Endothelial cell of umbilical vein (primary cell): Measurements from ENCODE around the gene HENMT1. TPM values are rescaled to one million over a fixed set of nuclear protein-coding genes. Genes with fewer than 3 reads are reported as not detected.

Experiments used
- BruUV-seq: library from RNA; stranded (reverse); fragments of 400-500 nt; replicated peaks from 2 replicates; lab custom pipeline; 2021; lab: Mats Ljungman, UMichigan
- CTCF ChIA-PET: fragments of 300-600, 350-600 bp; sonication (Branson Sonifier 250); formaldehyde crosslinking; loops from one replicate; lab custom pipeline; 2021; ENCODE audit warnings: antibody characterized with exemption, inconsistent platforms; lab: Charles Lee
- POLR2A ChIA-PET: fragments of 300-600, 350-600 bp; sonication (Branson Sonifier 250); formaldehyde crosslinking; loops from one replicate; lab custom pipeline; 2021; ENCODE audit warnings: antibody characterized with exemption, inconsistent platforms; lab: Charles Lee
- DNase-seq: peaks from one replicate; pipeline ENCODE4 v3.0.0-alpha.2; 2011; ENCODE audit warnings: low read depth, low spot score
- FAIRE-seq: peaks from 2 replicates; lab custom pipeline; 2011; peaks lifted over from hg19 to GRCh38; lab: Jason Lieb, UNC
- H2AFZ ChIP-seq: 2 replicates; pipeline ENCODE4 v1.6.0; 2012; ENCODE audit warnings: low read depth, low read length, control low read depth, inconsistent platforms
- H3K27ac ChIP-seq: 2 replicates; pipeline ENCODE4 v1.5.1; 2011; ENCODE audit warnings: low read depth, mild to moderate bottlenecking, control low read depth, low read length, moderate library complexity; ENCODE audit not compliant: insufficient read depth
- H3K27me3 ChIP-seq, 2 experiments: 2 replicates each; pipeline versions ENCODE4 v1.6.0 to v1.6.1; 2011; ENCODE audit warnings: low read length in 2 of 2, mixed read lengths in 1 of 2; ENCODE audit not compliant: control insufficient read depth in 2 of 2, insufficient read depth in 2 of 2
- H3K36me3 ChIP-seq, 2 experiments: 2 replicates in 1 of 2; 3 replicates in 1 of 2; pipeline ENCODE4 v1.5.1; 2011; ENCODE audit warnings: low read length in 2 of 2, mild to moderate bottlenecking in 1 of 2, moderate library complexity in 1 of 2; ENCODE audit not compliant: control insufficient read depth in 2 of 2, insufficient read depth in 2 of 2; ENCODE audit errors: extremely low read depth in 1 of 2
- H3K4me1 ChIP-seq: 3 replicates; pipeline ENCODE4 v1.5.1; 2011; ENCODE audit warnings: mild to moderate bottlenecking, low read length; ENCODE audit not compliant: control insufficient read depth, insufficient read depth; ENCODE audit errors: extremely low read depth
- H3K4me2 ChIP-seq: 2 replicates; pipeline ENCODE4 v1.6.1; 2011; ENCODE audit warnings: low read length, control low read depth, mixed read lengths; ENCODE audit not compliant: insufficient read depth
- H3K4me3 ChIP-seq, 3 experiments: fragments of 200-600 bp in 1 of 3; sonication (generic), shearing (Covaris generic) in 1 of 3; replicated peaks in 1 of 3; 2 replicates each; pipeline ENCODE4 v1.5.1; 2011 to 2016; ENCODE audit warnings: control low read depth in 3 of 3, low read length in 3 of 3, mild to moderate bottlenecking in 2 of 3, inconsistent platforms in 1 of 3, low read depth in 1 of 3, moderate library complexity in 1 of 3; ENCODE audit not compliant: insufficient read depth in 1 of 3
- H3K79me2 ChIP-seq: 2 replicates; pipeline ENCODE4 v1.6.0; 2012; ENCODE audit warnings: low read length, inconsistent platforms; ENCODE audit not compliant: control insufficient read depth, insufficient read depth
- H3K9ac ChIP-seq: replicated peaks from 2 replicates; pipeline ENCODE3; 2011; ENCODE audit warnings: low read length, control low read depth; ENCODE audit not compliant: insufficient read depth; ENCODE audit errors: extremely low read depth
- H3K9me1 ChIP-seq: replicated peaks from 3 replicates; pipeline ENCODE4 v1.6.0; 2011; ENCODE audit warnings: mild to moderate bottlenecking, low read length; ENCODE audit not compliant: control insufficient read depth, insufficient read depth; ENCODE audit errors: extremely low read depth
- H3K9me3 ChIP-seq: replicated peaks from 2 replicates; pipeline ENCODE4 v1.5.1; 2012; ENCODE audit warnings: low read length, inconsistent platforms; ENCODE audit not compliant: control insufficient read depth, insufficient read depth
- H4K20me1 ChIP-seq: replicated peaks from 2 replicates; pipeline ENCODE3; 2011; ENCODE audit warnings: mild to moderate bottlenecking, low read length; ENCODE audit not compliant: control insufficient read depth, insufficient read depth; ENCODE audit errors: extremely low read depth
- EZH2 ChIP-seq: IDR thresholded peaks from 2 replicates; pipeline ENCODE4 v1.6.1; 2012; ENCODE audit warnings: borderline replicate concordance, low read depth, mild to moderate bottlenecking, moderate library complexity, low read length, inconsistent platforms; ENCODE audit not compliant: severe bottlenecking
- FOS ChIP-seq: IDR thresholded peaks from 2 replicates; pipeline ENCODE4 v1.6.1; 2011; ENCODE audit warnings: mild to moderate bottlenecking, low read length, moderate library complexity, borderline replicate concordance; ENCODE audit not compliant: insufficient read depth
- GATA2 ChIP-seq: IDR thresholded peaks from 2 replicates; pipeline ENCODE4 v1.7.0; 2011; ENCODE audit warnings: low read depth, mild to moderate bottlenecking, moderate library complexity, mixed read lengths, low read length; ENCODE audit not compliant: insufficient read length, insufficient read depth
- JUN ChIP-seq: IDR thresholded peaks from 2 replicates; pipeline ENCODE4 v1.6.1; 2011; ENCODE audit warnings: borderline replicate concordance, low read depth; ENCODE audit not compliant: insufficient read length, insufficient read depth
- MYC ChIP-seq: IDR thresholded peaks from one replicate; pipeline ENCODE4 v1.6.1; 2011; ENCODE audit warnings: mild to moderate bottlenecking, low read depth, low read length
- POLR2A ChIP-seq: IDR thresholded peaks from 2 replicates; pipeline ENCODE4 v1.6.1; 2012; ENCODE audit warnings: low read depth, mild to moderate bottlenecking, control low read depth, low read length
- POLR2AphosphoS5 ChIP-seq: IDR thresholded peaks from 2 replicates; pipeline ENCODE4 v1.6.1; 2012; ENCODE audit warnings: low read depth, mild to moderate bottlenecking, control low read depth, low read length, moderate library complexity; ENCODE audit not compliant: insufficient read depth
- dilution Hi-C: fragments of 300-500 bp; cut with MboI; formaldehyde crosslinking; loops from one replicate; pipeline ENCODE4 v1.15.0; 2019; ENCODE audit warnings: low sequenced_read_pairs; ENCODE audit not compliant: extremely low pct_ligation_motif_present
- intact Hi-C: fragments of 100-400 bp; cut with micrococcal nuclease; formaldehyde crosslinking; loops from one replicate; pipeline ENCODE4 v1.10.0; 2022
- polyA plus RNA-seq, 4 experiments: library from polyadenylated mRNA; depleted of rRNA in 3 of 4; stranded (reverse) in 3 of 4; unstranded in 1 of 4; fragments of >200 nt; gene quantifications; 2 replicates each; pipeline versions ENCODE4 v1.2.1 to v1.2.3, GENCODE V29; 2011 to 2012; ENCODE audit warnings: missing spikeins in 1 of 4
- total RNA-seq: library from RNA; stranded (reverse); gene quantifications from 2 replicates; pipeline ENCODE4 v1.2.3, GENCODE V29; 2021
- TF ChIP-seq, protein P1 (sequence below): IDR thresholded peaks from 2 replicates; pipeline ENCODE4 v1.6.1; 2011; ENCODE audit not compliant: insufficient read depth, insufficient read length
- TF ChIP-seq, protein P2 (sequence below), 2 donors: IDR thresholded peaks; 1 replicate in 1 of 2; 2 replicates in 1 of 2; pipeline ENCODE4 v1.5.1; 2011; ENCODE audit warnings: low read length in 2 of 2, mild to moderate bottlenecking in 2 of 2, moderate library complexity in 2 of 2, control low read depth in 1 of 2, inconsistent platforms in 1 of 2, low read depth in 1 of 2; ENCODE audit not compliant: insufficient read depth in 1 of 2; ENCODE audit errors: extremely low read depth in 1 of 2

HENMT1 gene
- total and polyA plus RNA-seq, 2 donors (not counting 3 experiments of a cell fraction or from before 2014, with no cell fraction given), result 4.4 to 4.5 TPM

DNA sequence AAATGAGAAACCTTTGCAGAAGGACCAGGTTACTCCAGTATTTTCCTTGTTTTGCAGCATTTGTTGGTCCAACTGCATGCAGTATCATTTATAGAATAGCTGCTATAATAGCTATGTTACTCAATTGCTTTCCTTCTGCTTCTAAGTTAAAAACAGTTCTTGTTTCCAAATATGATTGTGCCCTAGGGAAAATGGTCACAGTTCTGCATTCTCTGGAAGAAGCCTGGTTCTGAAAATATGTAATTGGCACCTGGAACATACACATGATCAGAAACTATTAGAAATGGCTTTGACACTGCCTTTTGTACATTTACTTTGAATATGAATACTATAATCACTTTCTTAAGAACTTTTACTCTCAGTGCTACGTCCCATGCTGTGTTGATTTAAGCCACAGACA lies 33.6 kb downstream of the HENMT1 start:
- Histone ChIP-seq H3K36me3 (peaks cover 0 to 1% of the 10 kb centered on the region in 2 experiments), H3K4me3 (no peak overlapping the region), H3K9me3 (no peaks in the 10 kb centered on the region), H3K9me1 (no peaks in the 10 kb centered on the region), H3K27ac (no peak overlapping the region), H4K20me1 (no peaks in the 10 kb centered on the region), H3K79me2 (no peaks in the 10 kb centered on the region), H3K4me1 (no peaks in the 10 kb centered on the region), H3K9ac (no peak overlapping the region), H3K4me2 (no peak overlapping the region), H2AFZ (no peak overlapping the region), H3K27me3 (no peaks in the 10 kb centered on the region)
- no peak for FAIRE-seq
- BruUV-seq, result no TSS peak
- ChIA-PET POLR2A (no interaction called here), CTCF (no interaction called here)
- no peak for DNase-seq
- dilution Hi-C loops, result no loop called here
- no peak for TF ChIP-seq MYC
- no peak for TF ChIP-seq GATA2
- no peak for TF ChIP-seq JUN
- intact Hi-C loops, result no loop called here

DNA sequence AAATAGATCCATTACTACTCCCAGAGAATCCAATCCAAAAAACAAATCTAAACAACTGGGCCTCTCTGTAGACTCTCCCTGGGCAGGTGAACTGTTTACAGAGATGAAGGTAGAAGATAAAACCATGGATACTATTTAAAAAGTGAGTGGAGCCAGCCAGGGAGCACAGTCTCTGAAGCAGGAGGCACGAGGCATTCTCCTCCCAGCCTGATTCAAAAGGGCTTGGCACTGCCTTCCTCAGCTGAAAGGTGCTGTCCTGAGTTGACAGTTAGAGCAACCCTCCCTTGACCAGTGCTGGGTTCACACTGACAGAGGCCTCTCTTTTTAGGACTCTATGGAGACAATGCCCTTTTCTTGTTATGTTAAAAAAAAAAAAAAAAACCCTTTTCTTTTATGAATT lies 36.8 kb downstream of the HENMT1 start:
- Histone ChIP-seq H3K4me2 (no peak overlapping the region), H3K4me1 (no peaks in the 10 kb centered on the region), H3K36me3 (no peaks in the 10 kb centered on the region), H2AFZ (no peak overlapping the region), H3K27ac (no peak overlapping the region), H3K9me1 (no peaks in the 10 kb centered on the region), H3K27me3 (no peaks in the 10 kb centered on the region), H3K9me3 (no peaks in the 10 kb centered on the region), H4K20me1 (no peaks in the 10 kb centered on the region), H3K9ac (no peak overlapping the region), H3K79me2 (no peaks in the 10 kb centered on the region), H3K4me3 (no peak overlapping the region)
- CTCF ChIA-PET, result interaction anchor here (1.3 to 2.2 kb wide), 2 partner anchors 11 to 19 kb away, joined by 3 to 6 read pairs; no protein-coding TSS in a partner anchor
- no peak for DNase-seq
- POLR2A ChIA-PET, result no interaction called here
- TF ChIP-seq POLR2AphosphoS5, result no peak
- TF ChIP-seq, protein P1, sequence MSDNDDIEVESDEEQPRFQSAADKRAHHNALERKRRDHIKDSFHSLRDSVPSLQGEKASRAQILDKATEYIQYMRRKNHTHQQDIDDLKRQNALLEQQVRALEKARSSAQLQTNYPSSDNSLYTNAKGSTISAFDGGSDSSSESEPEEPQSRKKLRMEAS, result no peak
- no peak for TF ChIP-seq FOS
- no peak for TF ChIP-seq POLR2A
- TF ChIP-seq, protein P2, sequence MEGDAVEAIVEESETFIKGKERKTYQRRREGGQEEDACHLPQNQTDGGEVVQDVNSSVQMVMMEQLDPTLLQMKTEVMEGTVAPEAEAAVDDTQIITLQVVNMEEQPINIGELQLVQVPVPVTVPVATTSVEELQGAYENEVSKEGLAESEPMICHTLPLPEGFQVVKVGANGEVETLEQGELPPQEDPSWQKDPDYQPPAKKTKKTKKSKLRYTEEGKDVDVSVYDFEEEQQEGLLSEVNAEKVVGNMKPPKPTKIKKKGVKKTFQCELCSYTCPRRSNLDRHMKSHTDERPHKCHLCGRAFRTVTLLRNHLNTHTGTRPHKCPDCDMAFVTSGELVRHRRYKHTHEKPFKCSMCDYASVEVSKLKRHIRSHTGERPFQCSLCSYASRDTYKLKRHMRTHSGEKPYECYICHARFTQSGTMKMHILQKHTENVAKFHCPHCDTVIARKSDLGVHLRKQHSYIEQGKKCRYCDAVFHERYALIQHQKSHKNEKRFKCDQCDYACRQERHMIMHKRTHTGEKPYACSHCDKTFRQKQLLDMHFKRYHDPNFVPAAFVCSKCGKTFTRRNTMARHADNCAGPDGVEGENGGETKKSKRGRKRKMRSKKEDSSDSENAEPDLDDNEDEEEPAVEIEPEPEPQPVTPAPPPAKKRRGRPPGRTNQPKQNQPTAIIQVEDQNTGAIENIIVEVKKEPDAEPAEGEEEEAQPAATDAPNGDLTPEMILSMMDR (IDR thresholded peaks at IDR 0.05; ENCODE audit: extremely low read depth in 1 of 2, insufficient read depth in 1 of 2, low read depth in 1 of 2, low read length in 2 of 2), result no peak
- TF ChIP-seq MYC, result no peak
- TF ChIP-seq GATA2, result no peak
- TF ChIP-seq EZH2, result no peak
- TF ChIP-seq JUN, result no peak
- FAIRE-seq, result no peak
- intact Hi-C loops, result no loop called here
- dilution Hi-C loops, result no loop called here
- no TSS peak for BruUV-seq
